Gastrocnemius medialis (tissue), 4 donors: ENCODE measurements around the gene VWA8.

Experiments
- POLR2A ChIP-seq, 2 donors: fragments of 450-650 bp; IDR thresholded peaks; one replicate each; pipeline ENCODE4 v1.6.1; 2017; ENCODE audit warnings: antibody characterized with exemption in 2 of 2, mild to moderate bottlenecking in 2 of 2, moderate library complexity in 2 of 2
- TF ChIP-seq, protein P1 (sequence below), 5 experiments: fragments of 450-650 bp in 3 of 5; fragments of 200-600 bp in 2 of 5; sonication (generic) in 2 of 5; IDR thresholded peaks in 4 of 5; conservative IDR thresholded peaks in 1 of 5; 1 replicate in 4 of 5; 2 replicates in 1 of 5; pipeline ENCODE4 v1.5.1; 2016 to 2019; ENCODE audit warnings: antibody characterized with exemption in 5 of 5, mild to moderate bottlenecking in 3 of 5, moderate library complexity in 3 of 5

DNA sequence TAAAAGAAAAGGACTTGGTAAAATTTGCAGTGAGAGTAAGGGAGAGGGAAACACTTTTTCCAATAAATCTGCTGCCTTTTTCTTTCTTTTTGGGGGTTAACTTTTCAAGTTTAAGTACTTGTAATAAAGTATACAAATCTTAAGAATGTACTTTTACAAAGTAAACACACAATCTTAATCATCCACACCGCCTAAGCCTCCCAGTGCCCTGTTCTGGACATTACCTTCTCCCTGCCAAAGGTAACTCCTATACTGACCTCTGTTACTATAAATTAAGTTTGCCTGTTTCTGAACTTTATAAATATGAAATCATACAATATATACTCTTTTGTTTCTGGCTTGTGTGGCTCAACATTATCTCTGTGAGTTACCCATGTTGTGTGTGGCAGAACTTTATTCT lies 365.6 kb downstream of the VWA8 start:
- TF ChIP-seq, protein P1, sequence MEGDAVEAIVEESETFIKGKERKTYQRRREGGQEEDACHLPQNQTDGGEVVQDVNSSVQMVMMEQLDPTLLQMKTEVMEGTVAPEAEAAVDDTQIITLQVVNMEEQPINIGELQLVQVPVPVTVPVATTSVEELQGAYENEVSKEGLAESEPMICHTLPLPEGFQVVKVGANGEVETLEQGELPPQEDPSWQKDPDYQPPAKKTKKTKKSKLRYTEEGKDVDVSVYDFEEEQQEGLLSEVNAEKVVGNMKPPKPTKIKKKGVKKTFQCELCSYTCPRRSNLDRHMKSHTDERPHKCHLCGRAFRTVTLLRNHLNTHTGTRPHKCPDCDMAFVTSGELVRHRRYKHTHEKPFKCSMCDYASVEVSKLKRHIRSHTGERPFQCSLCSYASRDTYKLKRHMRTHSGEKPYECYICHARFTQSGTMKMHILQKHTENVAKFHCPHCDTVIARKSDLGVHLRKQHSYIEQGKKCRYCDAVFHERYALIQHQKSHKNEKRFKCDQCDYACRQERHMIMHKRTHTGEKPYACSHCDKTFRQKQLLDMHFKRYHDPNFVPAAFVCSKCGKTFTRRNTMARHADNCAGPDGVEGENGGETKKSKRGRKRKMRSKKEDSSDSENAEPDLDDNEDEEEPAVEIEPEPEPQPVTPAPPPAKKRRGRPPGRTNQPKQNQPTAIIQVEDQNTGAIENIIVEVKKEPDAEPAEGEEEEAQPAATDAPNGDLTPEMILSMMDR (IDR thresholded peaks at IDR 0.05 in 4 of 5, conservative IDR thresholded peaks at IDR 0.05 in 1 of 5): no peak
- no peak for TF ChIP-seq POLR2A (IDR thresholded peaks at IDR 0.05)
